ENCODE measurements around the gene EPS8.

Gene EPS8

GRCh38 chr12:15677726-15678201 is 111.4 kb downstream of the EPS8 start:
- H3K9me3 Mint-ChIP-seq: no peaks in the 10 kb centered on the region
- no peak overlapping the region for H3K27ac Mint-ChIP-seq
- H3K27me3 Mint-ChIP-seq: peaks cover 1% of the 10 kb centered on the region
- no peaks in the 10 kb centered on the region for H3K36me3 Mint-ChIP-seq
- no peaks in the 10 kb centered on the region for H3K4me1 Mint-ChIP-seq
- H3K4me3 Mint-ChIP-seq: no peak overlapping the region

- H3K4me1 Mint-ChIP-seq: no peaks in the 10 kb centered on the region
- H3K27me3 Mint-ChIP-seq: peaks cover 1% of the 10 kb centered on the region
- H3K27ac Mint-ChIP-seq: no peak overlapping the region
- H3K9me3 Mint-ChIP-seq: no peaks in the 10 kb centered on the region
- no peak overlapping the region for H3K4me3 Mint-ChIP-seq
- no peaks in the 10 kb centered on the region for H3K36me3 Mint-ChIP-seq
Measured at GRCh38 chr12:15677228-15677627, 112.0 kb downstream of the EPS8 start.

DNA sequence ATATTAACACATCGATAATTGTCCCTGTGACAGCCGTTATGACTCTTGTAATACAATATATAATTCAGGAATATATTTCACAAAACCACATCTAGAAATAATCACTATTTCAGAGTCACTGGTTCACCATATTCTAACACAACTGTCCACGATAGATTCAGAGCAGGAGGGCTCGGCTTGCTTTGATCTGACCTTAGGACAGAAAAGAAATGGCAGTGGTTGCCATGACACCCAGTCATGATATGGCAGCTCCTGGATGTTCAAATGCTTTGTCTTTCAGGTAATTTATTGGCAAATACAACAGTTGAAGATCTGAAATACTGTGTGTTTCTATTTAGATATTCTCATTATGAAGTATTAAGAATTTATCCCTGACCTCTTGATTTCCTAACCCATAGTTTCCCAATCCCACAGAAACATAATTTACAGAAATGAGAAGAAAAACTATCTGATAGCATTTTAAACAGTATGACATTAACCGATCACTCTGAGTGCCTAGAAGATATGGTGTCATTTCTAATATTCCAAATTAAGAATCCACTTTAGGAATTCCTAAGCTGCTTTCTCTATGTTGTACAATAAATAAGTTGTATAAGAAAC is 116.4 kb downstream of the EPS8 start:
- no peak overlapping the region for H3K27ac Mint-ChIP-seq
- H3K9me3 Mint-ChIP-seq: no peaks in the 10 kb centered on the region
- no peaks in the 10 kb centered on the region for H3K36me3 Mint-ChIP-seq
- H3K27me3 Mint-ChIP-seq: no peaks in the 10 kb centered on the region
- no peaks in the 10 kb centered on the region for H3K4me1 Mint-ChIP-seq
- H3K4me3 Mint-ChIP-seq: no peak overlapping the region

DNA sequence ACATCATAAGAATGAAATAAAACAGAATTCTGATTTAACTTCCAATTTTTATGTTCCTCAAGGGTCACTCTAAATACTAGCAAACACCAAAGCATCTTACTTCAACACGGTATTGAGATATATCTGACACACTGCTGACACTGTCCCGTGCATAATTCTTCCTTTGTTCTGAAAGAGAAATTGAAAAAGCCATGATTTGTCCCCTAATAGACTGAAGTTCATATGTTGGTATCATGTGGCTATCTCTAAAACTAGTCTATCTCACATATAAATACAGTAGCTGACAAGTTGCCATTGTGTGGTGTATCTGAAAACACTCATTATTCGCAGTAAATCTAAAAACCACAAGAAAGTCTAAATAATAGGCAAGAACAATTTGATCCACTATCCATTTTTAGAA is 118.4 kb downstream of the EPS8 start:
- Mint-ChIP-seq H3K36me3 (no peaks in the 10 kb centered on the region), H3K27me3 (no peaks in the 10 kb centered on the region), H3K4me3 (no peak overlapping the region), H3K27ac (no peak overlapping the region), H3K9me3 (no peaks in the 10 kb centered on the region), H3K4me1 (no peaks in the 10 kb centered on the region)

DNA sequence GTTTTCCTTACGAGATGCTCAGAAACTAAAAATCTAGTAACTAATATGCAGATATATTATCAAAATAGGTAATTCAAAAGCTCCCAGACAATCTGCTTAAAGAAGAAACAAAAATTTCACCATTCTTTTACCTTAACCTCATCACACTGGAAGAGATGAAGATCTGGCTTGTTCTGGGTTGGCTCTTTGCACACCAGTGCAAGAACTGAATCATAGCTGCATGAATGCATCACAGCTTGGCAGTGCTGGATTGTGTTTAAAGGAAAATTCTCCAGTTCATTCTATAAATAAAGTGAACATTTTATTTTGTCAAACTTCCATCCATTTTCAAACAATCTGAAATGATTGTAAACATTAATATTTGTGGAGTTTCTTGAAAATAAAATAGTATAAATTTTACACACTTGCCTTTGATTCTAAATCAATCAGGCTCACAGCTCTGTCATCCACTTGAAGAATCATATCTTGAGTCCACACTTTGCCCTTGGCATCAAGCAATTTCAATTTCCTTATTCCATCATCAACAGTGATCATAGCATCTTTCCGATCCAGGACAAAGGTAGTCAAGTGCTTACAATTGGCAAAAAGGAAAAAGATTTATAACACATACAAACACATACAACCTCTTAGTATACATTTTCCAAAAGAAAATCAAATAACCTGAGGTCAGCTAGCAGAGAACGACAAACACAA is 119.8 kb downstream of the EPS8 start:
- H3K27ac Mint-ChIP-seq: no peak overlapping the region
- H3K4me1 Mint-ChIP-seq: no peaks in the 10 kb centered on the region
- H3K36me3 Mint-ChIP-seq: no peaks in the 10 kb centered on the region
- no peaks in the 10 kb centered on the region for H3K27me3 Mint-ChIP-seq
- H3K9me3 Mint-ChIP-seq: no peaks in the 10 kb centered on the region
- H3K4me3 Mint-ChIP-seq: no peak overlapping the region

DNA sequence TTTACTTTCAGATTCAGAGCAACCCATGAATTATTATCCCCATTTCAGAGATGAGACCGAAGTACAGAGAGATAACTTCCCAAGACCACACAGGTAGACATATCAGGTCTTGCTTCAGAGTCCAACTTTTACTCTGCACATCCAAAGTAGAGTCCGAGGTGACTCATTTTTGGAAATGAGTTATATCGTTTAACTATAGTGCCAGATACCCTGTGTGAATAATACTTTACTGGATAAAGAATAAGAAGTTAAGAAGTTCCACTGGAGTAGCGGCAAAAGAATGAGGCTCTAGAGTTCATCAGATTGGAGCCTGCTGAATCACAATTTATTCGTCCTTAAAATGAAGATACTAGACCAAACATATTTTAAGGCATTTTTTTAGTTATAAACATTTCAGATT is 124.7 kb downstream of the EPS8 start:
- Mint-ChIP-seq H3K27me3 (no peaks in the 10 kb centered on the region), H3K27ac (no peak overlapping the region), H3K9me3 (no peaks in the 10 kb centered on the region), H3K4me1 (no peaks in the 10 kb centered on the region), H3K4me3 (no peak overlapping the region), H3K36me3 (no peaks in the 10 kb centered on the region)

DNA sequence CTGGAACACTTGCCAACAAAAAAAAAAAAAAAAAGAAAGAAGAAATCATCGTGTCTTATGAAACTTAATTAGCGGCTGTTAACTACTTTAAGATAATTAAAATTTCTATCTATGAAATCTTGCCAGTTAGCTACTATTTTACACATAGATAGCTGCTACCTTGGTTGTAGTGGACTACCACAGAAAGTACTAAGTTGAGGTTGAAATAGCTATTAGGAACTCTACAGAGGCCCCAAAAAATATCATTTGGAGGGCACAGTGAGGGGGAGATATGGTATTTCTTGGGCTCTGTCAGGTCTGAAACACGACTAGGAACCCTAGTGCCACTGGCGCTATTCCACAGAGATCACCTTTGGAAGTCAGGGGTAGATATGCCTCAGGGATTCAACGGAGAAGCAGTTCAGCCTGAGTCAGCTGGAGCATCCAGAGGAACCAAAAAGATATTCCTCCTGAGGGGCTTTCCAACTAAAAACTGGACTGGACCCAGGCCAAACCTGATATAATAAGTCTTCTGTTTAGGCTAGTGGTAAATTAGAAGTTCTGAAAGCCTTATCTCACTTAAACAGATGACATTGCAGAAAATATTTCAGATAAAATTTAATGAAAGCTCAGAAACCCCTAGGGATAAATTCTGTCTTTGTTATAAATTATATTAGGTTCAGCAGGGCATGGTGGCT is 126.1 kb downstream of the EPS8 start:
- Mint-ChIP-seq H3K27me3 (no peaks in the 10 kb centered on the region), H3K4me3 (no peak overlapping the region), H3K9me3 (no peaks in the 10 kb centered on the region), H3K4me1 (no peaks in the 10 kb centered on the region), H3K36me3 (no peaks in the 10 kb centered on the region), H3K27ac (no peak overlapping the region)

DNA sequence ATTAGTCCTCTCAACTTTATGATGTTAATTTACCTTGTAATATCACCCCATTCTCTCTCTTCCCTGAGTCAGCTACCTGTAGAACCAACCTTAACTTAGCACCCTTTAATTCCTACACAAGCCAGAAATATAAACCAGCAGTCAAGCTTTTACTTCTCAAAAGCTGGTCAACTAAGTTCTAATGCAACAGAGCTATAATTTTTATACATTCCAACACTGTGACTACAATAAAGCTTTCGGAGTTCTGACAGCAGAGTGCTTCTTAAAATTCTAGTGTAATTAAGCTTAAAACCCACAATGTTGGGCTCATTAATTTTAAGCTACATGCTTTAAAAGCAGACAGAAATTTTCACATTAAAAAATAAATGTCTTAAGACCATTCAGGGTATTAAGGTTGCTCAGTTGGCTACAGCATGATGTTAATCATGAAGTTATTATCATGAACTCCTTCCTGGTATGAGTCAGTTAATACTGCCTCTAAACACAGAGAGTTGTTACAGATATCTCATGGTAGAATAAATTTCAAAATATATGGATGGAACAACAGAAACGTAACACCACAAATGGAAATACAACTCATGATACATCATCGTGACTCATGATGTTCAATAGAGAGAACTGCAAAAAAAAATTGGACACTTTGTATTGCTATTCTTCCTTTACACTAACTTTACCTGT is 126.7 kb downstream of the EPS8 start:
- H3K9me3 Mint-ChIP-seq: no peaks in the 10 kb centered on the region
- no peak overlapping the region for H3K4me3 Mint-ChIP-seq
- no peak overlapping the region for H3K27ac Mint-ChIP-seq
- no peaks in the 10 kb centered on the region for H3K36me3 Mint-ChIP-seq
- H3K4me1 Mint-ChIP-seq: no peaks in the 10 kb centered on the region
- no peaks in the 10 kb centered on the region for H3K27me3 Mint-ChIP-seq

DNA sequence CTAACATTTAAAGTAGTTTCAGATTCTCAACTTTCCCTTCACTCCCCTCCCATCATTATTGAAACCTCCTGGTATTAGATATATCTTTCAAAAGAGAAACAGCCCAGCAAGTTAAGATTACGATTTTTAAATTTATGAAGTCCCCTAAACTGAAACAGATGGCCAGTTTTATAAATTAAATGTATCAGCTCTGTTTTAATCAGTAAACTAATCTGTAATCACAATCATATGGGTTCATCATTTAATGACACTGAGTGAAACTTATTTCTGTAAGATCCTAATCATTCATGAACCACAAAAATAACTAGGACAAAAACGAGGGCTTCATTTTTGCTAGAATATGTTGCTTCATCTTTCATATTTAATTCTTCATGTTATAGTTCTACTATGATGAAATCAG is 137.8 kb downstream of the EPS8 start:
- Mint-ChIP-seq H3K9me3 (no peaks in the 10 kb centered on the region), H3K27me3 (no peaks in the 10 kb centered on the region), H3K27ac (no peak overlapping the region), H3K4me3 (no peak overlapping the region), H3K4me1 (no peaks in the 10 kb centered on the region), H3K36me3 (no peaks in the 10 kb centered on the region)

DNA sequence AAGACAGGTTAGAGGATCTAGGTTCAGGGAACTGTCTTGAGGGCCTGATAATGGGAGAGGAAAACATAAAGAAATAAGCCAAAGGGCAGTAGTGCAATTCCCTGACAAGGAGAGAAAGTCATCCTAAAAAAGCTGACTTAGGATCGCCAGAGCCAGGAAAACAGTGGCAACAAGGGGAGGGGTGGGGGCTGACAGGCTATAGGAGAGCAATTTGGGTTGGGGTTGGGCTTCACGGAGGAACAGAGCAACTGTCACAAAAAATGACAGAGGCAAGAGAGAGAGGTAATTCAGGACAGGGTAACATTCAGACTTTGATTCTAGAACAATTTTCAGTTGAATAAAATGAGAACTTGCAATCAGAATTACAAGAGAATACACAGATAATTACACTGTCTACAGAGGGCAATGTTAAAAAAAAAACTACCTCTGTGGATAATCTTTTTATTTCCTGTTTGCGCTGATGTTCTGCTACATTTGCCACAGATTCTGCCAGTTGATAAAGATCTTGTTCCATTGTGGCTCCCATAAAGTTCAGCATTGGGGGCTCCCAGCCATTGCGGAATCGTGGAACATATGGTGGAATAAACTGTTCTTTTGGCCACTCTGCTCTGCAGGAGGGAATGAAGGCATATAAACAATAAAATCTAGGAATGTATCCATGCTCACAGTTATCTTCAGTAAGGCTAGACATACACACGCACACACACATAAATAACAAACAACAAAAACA is 138.6 kb downstream of the EPS8 start:
- no peaks in the 10 kb centered on the region for H3K4me1 Mint-ChIP-seq
- H3K27ac Mint-ChIP-seq: no peak overlapping the region
- H3K36me3 Mint-ChIP-seq: no peaks in the 10 kb centered on the region
- no peak overlapping the region for H3K4me3 Mint-ChIP-seq
- no peaks in the 10 kb centered on the region for H3K27me3 Mint-ChIP-seq
- no peaks in the 10 kb centered on the region for H3K9me3 Mint-ChIP-seq

- H3K27ac Mint-ChIP-seq: no peak overlapping the region
- H3K36me3 Mint-ChIP-seq: no peaks in the 10 kb centered on the region
- H3K4me1 Mint-ChIP-seq: no peaks in the 10 kb centered on the region
- no peaks in the 10 kb centered on the region for H3K9me3 Mint-ChIP-seq
- H3K4me3 Mint-ChIP-seq: no peak overlapping the region
- H3K27me3 Mint-ChIP-seq: no peaks in the 10 kb centered on the region
Measured at GRCh38 chr12:15649347-15649746, 139.8 kb downstream of the EPS8 start.

DNA sequence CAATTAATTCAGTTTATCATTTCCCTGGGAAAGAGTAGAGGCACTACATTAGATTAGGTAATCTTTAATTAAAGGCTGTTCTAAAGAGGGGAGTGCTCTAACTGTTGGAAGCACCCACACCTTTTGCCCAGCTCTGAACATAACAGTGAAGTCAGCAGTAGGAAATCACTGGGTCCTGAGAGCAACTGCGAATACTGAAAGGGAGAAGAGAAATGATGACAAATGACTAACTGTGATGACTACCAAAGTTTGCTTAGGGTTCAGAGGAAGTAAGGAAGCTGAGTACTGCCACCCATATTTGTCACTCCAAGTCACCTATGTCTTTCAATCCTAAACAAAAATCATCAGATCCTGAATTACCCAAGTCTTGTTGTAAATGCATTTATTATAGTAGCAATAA is 140.6 kb downstream of the EPS8 start:
- H3K27ac Mint-ChIP-seq: no peak overlapping the region
- no peaks in the 10 kb centered on the region for H3K9me3 Mint-ChIP-seq
- H3K4me1 Mint-ChIP-seq: no peaks in the 10 kb centered on the region
- H3K27me3 Mint-ChIP-seq: no peaks in the 10 kb centered on the region
- no peak overlapping the region for H3K4me3 Mint-ChIP-seq
- no peaks in the 10 kb centered on the region for H3K36me3 Mint-ChIP-seq

DNA sequence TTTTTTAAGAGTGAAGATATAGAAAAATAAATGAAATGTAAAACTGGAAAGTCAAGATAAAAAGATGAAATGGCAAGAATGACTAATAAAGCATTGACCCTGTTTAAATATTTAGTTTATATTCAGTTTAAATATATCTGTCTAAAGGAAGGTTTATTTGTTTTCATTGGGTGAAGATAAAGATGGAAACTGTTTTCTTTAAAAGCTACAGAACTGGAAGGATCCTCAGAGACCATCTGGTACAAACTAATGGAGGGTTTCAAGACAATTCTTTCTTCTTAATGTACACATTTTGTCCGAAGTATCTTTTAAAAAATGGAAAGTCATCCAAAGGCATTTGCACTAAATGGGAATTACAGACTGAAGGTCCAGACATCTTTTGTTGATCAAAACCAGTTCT is 142.6 kb downstream of the EPS8 start:
- Mint-ChIP-seq H3K27ac (no peak overlapping the region), H3K36me3 (no peaks in the 10 kb centered on the region), H3K27me3 (no peaks in the 10 kb centered on the region), H3K4me1 (no peaks in the 10 kb centered on the region), H3K4me3 (no peak overlapping the region), H3K9me3 (no peaks in the 10 kb centered on the region)

DNA sequence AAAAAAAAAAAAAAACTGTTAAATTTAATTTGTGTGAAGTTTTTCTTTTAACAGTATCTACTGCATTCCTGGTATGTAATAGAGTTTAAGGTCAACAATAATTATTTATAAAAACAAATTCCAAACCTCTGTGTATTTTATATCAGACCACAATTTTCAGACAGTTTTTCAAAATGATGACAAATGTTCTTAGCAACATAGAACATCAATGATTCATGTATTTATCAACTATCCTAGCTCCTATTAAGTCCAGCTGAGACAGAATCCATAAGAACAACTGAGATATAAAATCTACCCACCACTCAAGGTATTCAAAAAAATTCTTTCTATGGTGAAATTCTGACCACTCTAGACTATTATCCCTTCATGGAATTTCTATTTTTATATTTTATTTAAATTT is 144.5 kb downstream of the EPS8 start:
- Mint-ChIP-seq H3K4me1 (no peaks in the 10 kb centered on the region), H3K27me3 (no peaks in the 10 kb centered on the region), H3K27ac (no peak overlapping the region), H3K9me3 (no peaks in the 10 kb centered on the region), H3K36me3 (peaks cover 2% of the 10 kb centered on the region), H3K4me3 (no peak overlapping the region)

DNA sequence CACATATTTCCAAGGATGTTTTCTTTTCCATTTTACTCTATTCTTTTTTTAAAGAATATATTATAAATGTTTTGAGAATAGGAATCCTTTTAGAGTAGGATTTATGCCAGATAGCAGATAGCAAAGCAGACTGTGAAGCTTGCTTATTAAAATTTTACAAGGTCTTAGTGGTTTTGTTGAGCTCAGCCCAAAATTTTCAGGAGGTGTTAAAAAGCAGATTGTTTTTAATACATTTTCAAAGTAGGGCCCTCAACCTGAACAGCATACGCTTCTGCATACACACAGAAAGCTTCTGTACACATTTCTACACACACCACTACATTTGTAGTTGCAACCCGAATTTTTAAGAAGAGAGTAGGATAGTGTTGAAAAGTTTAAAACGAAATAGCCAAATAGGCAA is 151.0 kb downstream of the EPS8 start:
- H3K4me3 Mint-ChIP-seq: no peak overlapping the region
- no peaks in the 10 kb centered on the region for H3K27me3 Mint-ChIP-seq
- H3K27ac Mint-ChIP-seq: no peak overlapping the region
- no peaks in the 10 kb centered on the region for H3K9me3 Mint-ChIP-seq
- H3K4me1 Mint-ChIP-seq: no peaks in the 10 kb centered on the region
- peaks cover 2% of the 10 kb centered on the region for H3K36me3 Mint-ChIP-seq
